HG02884 (cell line): Measurements from ENCODE around the gene NKAIN1.
"Not testable (repeated sequence)": the region's sequence is repeated elsewhere in the genome, so short reads cannot be mapped to it uniquely, and the experiment has no call there.

Source experiments
- ATAC-seq: cut with Tn5 transposase; IDR thresholded peaks from one replicate; pipeline ENCODE4 v1.9.1; 2021; ENCODE audit warnings: mild to moderate bottlenecking, moderate library complexity; ENCODE audit not compliant: unreplicated experiment

The NKAIN1 gene

GRCh38 chr1:31239653-31240241, at the start of gene NKAIN1:
Gene NKAIN1, minus strand, starts transcription at chr1:31239887. Its CDS starts 340 bp downstream, at chr1:31239547.
- ATAC-seq = no peak

GRCh38 chr1:31289021-31289420, 49.3 kb upstream of the NKAIN1 start:
- no peak for ATAC-seq

GRCh38 chr1:31287791-31288190, 48.1 kb upstream of the NKAIN1 start:
- ATAC-seq = not testable (repeated sequence)

GRCh38 chr1:31282426-31282825, 42.7 kb upstream of the NKAIN1 start:
- not testable (repeated sequence) for ATAC-seq

- ATAC-seq = no peak
Observed at GRCh38 chr1:31273619-31274018, 33.9 kb upstream of the NKAIN1 start.

- ATAC-seq = no peak
Observed at GRCh38 chr1:31272369-31272768, 32.7 kb upstream of the NKAIN1 start.

GRCh38 chr1:31266547-31266946, 26.9 kb upstream of the NKAIN1 start:
- no peak for ATAC-seq

GRCh38 chr1:31264790-31265386, 25.2 kb upstream of the NKAIN1 start:
- ATAC-seq = no peak

GRCh38 chr1:31263408-31263807, 23.7 kb upstream of the NKAIN1 start:
- no peak for ATAC-seq

- not testable (repeated sequence) for ATAC-seq
Observed at GRCh38 chr1:31262393-31262792, 22.7 kb upstream of the NKAIN1 start.

- ATAC-seq = no peak
Observed at GRCh38 chr1:31261916-31262315, 22.2 kb upstream of the NKAIN1 start.

- no peak for ATAC-seq
Observed at GRCh38 chr1:31259746-31260145, 20.1 kb upstream of the NKAIN1 start.

GRCh38 chr1:31258581-31258980, 18.9 kb upstream of the NKAIN1 start:
- ATAC-seq = no peak

- no peak for ATAC-seq
Observed at GRCh38 chr1:31257213-31257612, 17.5 kb upstream of the NKAIN1 start.

- ATAC-seq = no peak
Observed at GRCh38 chr1:31249854-31250253, 10.2 kb upstream of the NKAIN1 start.

GRCh38 chr1:31248276-31248675, 8.6 kb upstream of the NKAIN1 start:
- ATAC-seq = no peak

GRCh38 chr1:31244326-31244725, 4.6 kb upstream of the NKAIN1 start:
- no peak for ATAC-seq

- ATAC-seq = no peak
Observed at GRCh38 chr1:31243501-31244286, 4.0 kb upstream of the NKAIN1 start.

- ATAC-seq = no peak
Observed at GRCh38 chr1:31241321-31241720, 1.6 kb upstream of the NKAIN1 start.

- ATAC-seq = no peak
Observed at GRCh38 chr1:31238986-31239613, 587 bp downstream of the NKAIN1 start.

- ATAC-seq = no peak
Observed at GRCh38 chr1:31238612-31238985, 1.1 kb downstream of the NKAIN1 start.

GRCh38 chr1:31234870-31235269, 4.8 kb downstream of the NKAIN1 start:
- ATAC-seq = no peak
